ENCODE data around the gene BIN2. TPM values are rescaled to one million over a fixed set of nuclear protein-coding genes. Genes with fewer than 3 reads are reported as not detected.
A peak's percentile ranks its signal among the peaks of the same experiment; 100 is the strongest.

BIN2 gene
- total and polyA plus RNA-seq, 2 of the 13 experiments (the other 11 are each of a cell fraction or from before 2014, with no cell fraction given): not detected

- TF ChIP-seq KAT7 (CRISPR knock-in tag; IDR thresholded peaks at IDR 0.05; ENCODE audit: borderline replicate concordance) (peak; percentile 52; the same call in 1 of the 2 replicates), NCOA1 (CRISPR knock-in tag; IDR thresholded peaks at IDR 0.05) (no peak), ZEB1 (IDR thresholded peaks at IDR 0.05; ENCODE audit: insufficient replicate concordance, low read depth) (peak; percentile 29), EHMT2 (IDR thresholded peaks at IDR 0.05; ENCODE audit: borderline replicate concordance, low read depth, low read length) (no peak), KDM5B (CRISPR knock-in tag; IDR thresholded peaks at IDR 0.05; ENCODE audit: borderline replicate concordance) (peak; percentile 82), ELF1 (CRISPR knock-in tag; IDR thresholded peaks at IDR 0.05) (peak; percentile 97), JUNB (CRISPR knock-in tag; IDR thresholded peaks at IDR 0.05; ENCODE audit: borderline replicate concordance) (no peak), AHR (CRISPR knock-in tag; IDR thresholded peaks at IDR 0.05) (0 out of 2 replicates have a peak, but pooled peaks have one; percentile 18), ZNF33B (CRISPR knock-in tag; IDR thresholded peaks at IDR 0.05) (peak; percentile 73; the same call in 1 of the 2 replicates), BORCS8-MEF2B (CRISPR knock-in tag; IDR thresholded peaks at IDR 0.05) (peak; percentile 22; the same call in 1 of the 2 replicates), ZNF782 (CRISPR knock-in tag; IDR thresholded peaks at IDR 0.05; ENCODE audit: borderline replicate concordance) (0 out of 2 replicates have a peak, but pooled peaks have one; percentile 22), THAP11 (CRISPR knock-in tag; IDR thresholded peaks at IDR 0.05) (peak; percentile 83), MBNL3 (CRISPR knock-in tag; conservative IDR thresholded peaks at IDR 0.05) (no peak)
- TF ChIP-seq, protein P1, sequence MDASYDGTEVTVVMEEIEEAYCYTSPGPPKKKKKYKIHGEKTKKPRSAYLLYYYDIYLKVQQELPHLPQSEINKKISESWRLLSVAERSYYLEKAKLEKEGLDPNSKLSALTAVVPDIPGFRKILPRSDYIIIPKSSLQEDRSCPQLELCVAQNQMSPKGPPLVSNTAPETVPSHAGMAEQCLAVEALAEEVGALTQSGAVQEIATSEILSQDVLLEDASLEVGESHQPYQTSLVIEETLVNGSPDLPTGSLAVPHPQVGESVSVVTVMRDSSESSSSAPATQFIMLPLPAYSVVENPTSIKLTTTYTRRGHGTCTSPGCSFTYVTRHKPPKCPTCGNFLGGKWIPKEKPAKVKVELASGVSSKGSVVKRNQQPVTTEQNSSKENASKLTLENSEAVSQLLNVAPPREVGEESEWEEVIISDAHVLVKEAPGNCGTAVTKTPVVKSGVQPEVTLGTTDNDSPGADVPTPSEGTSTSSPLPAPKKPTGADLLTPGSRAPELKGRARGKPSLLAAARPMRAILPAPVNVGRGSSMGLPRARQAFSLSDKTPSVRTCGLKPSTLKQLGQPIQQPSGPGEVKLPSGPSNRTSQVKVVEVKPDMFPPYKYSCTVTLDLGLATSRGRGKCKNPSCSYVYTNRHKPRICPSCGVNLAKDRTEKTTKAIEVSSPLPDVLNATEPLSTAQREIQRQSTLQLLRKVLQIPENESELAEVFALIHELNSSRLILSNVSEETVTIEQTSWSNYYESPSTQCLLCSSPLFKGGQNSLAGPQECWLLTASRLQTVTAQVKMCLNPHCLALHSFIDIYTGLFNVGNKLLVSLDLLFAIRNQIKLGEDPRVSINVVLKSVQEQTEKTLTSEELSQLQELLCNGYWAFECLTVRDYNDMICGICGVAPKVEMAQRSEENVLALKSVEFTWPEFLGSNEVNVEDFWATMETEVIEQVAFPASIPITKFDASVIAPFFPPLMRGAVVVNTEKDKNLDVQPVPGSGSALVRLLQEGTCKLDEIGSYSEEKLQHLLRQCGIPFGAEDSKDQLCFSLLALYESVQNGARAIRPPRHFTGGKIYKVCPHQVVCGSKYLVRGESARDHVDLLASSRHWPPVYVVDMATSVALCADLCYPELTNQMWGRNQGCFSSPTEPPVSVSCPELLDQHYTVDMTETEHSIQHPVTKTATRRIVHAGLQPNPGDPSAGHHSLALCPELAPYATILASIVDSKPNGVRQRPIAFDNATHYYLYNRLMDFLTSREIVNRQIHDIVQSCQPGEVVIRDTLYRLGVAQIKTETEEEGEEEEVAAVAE (CRISPR knock-in tag; IDR thresholded peaks at IDR 0.05; ENCODE audit: borderline replicate concordance): peak; percentile 54; the same call in 1 of the 2 replicates
- TF ChIP-seq, protein P2, sequence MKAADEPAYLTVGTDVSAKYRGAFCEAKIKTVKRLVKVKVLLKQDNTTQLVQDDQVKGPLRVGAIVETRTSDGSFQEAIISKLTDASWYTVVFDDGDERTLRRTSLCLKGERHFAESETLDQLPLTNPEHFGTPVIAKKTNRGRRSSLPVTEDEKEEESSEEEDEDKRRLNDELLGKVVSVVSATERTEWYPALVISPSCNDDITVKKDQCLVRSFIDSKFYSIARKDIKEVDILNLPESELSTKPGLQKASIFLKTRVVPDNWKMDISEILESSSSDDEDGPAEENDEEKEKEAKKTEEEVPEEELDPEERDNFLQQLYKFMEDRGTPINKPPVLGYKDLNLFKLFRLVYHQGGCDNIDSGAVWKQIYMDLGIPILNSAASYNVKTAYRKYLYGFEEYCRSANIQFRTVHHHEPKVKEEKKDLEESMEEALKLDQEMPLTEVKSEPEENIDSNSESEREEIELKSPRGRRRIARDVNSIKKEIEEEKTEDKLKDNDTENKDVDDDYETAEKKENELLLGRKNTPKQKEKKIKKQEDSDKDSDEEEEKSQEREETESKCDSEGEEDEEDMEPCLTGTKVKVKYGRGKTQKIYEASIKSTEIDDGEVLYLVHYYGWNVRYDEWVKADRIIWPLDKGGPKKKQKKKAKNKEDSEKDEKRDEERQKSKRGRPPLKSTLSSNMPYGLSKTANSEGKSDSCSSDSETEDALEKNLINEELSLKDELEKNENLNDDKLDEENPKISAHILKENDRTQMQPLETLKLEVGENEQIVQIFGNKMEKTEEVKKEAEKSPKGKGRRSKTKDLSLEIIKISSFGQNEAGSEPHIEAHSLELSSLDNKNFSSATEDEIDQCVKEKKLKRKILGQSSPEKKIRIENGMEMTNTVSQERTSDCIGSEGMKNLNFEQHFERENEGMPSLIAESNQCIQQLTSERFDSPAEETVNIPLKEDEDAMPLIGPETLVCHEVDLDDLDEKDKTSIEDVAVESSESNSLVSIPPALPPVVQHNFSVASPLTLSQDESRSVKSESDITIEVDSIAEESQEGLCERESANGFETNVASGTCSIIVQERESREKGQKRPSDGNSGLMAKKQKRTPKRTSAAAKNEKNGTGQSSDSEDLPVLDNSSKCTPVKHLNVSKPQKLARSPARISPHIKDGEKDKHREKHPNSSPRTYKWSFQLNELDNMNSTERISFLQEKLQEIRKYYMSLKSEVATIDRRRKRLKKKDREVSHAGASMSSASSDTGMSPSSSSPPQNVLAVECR (CRISPR knock-in tag; IDR thresholded peaks at IDR 0.05; ENCODE audit: borderline replicate concordance): peak; percentile 95
- TF ChIP-seq, protein P3, sequence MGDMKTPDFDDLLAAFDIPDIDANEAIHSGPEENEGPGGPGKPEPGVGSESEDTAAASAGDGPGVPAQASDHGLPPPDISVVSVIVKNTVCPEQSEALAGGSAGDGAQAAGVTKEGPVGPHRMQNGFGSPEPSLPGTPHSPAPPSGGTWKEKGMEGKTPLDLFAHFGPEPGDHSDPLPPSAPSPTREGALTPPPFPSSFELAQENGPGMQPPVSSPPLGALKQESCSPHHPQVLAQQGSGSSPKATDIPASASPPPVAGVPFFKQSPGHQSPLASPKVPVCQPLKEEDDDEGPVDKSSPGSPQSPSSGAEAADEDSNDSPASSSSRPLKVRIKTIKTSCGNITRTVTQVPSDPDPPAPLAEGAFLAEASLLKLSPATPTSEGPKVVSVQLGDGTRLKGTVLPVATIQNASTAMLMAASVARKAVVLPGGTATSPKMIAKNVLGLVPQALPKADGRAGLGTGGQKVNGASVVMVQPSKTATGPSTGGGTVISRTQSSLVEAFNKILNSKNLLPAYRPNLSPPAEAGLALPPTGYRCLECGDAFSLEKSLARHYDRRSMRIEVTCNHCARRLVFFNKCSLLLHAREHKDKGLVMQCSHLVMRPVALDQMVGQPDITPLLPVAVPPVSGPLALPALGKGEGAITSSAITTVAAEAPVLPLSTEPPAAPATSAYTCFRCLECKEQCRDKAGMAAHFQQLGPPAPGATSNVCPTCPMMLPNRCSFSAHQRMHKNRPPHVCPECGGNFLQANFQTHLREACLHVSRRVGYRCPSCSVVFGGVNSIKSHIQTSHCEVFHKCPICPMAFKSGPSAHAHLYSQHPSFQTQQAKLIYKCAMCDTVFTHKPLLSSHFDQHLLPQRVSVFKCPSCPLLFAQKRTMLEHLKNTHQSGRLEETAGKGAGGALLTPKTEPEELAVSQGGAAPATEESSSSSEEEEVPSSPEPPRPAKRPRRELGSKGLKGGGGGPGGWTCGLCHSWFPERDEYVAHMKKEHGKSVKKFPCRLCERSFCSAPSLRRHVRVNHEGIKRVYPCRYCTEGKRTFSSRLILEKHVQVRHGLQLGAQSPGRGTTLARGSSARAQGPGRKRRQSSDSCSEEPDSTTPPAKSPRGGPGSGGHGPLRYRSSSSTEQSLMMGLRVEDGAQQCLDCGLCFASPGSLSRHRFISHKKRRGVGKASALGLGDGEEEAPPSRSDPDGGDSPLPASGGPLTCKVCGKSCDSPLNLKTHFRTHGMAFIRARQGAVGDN (CRISPR knock-in tag; IDR thresholded peaks at IDR 0.05): peak; percentile 86
Measured at GRCh38 chr12:51238510-51239334, 85.3 kb downstream of the BIN2 start, which contains the start of gene DAZAP2 (continued).

All from HepG2 (cell line).